SIG-M5 treated with dmso at 0.1 percent for 504 hours (cell line): ENCODE results near the gene BRPF1.
"Not testable (repeated sequence)": the region's sequence is repeated elsewhere in the genome, so short reads cannot be mapped to it uniquely, and the experiment has no call there.

ENCODE experiments used
- DNase-seq: peaks from one replicate; lab custom pipeline; 2025; ENCODE audit not compliant: unreplicated experiment; lab: John Stamatoyannopoulos, UW

The BRPF1 gene

DNA sequence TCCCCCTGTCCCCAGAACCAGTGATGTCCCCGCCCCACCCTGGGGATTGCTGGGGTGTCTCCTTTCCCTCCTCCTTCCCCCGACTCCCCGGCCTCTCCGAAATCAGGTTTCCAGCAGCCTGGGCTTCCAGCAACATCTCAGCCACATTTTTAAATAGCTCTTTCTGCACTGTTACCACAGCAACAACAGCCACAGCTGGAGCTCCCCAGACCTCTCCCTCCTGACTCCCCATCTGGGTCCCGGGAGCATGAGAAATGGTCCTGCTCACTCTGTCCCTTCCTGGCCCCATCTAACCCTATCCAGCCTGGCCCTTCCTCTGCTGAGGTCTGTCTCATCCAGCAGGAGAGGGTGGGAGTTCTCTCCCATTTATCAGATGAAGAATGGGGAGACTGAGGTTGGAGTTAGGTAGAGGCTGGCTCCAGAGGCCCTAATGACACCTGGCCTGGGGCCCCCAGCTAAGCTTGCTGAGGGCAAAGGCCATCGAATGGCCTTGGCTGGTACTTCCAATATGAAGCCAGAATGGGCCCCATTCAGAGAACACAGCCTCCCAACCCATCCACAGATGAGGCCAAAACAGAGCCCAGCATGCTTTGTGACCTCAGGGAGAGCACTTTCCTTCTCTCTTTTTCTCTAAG lies 36.7 kb downstream of the BRPF1 start:
- DNase-seq, result no peak

DNA sequence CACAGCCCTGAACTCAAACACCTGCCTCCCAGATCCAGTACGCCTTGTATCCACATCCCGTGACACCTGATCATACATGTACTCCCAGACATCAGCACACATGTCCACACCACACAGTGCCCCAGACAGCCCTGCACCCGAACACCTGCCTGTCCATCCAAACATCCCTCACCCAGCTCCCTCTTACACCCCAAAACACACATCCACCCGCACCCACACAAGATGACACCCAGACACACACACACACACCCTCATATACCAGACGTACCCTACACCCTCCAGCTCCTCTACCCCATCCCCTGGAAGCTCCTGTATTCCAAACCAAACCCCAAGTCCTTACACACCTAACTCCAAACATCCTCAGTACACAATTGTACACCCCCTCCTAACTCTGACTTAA lies 37.5 kb downstream of the BRPF1 start:
- DNase-seq, result no peak

DNA sequence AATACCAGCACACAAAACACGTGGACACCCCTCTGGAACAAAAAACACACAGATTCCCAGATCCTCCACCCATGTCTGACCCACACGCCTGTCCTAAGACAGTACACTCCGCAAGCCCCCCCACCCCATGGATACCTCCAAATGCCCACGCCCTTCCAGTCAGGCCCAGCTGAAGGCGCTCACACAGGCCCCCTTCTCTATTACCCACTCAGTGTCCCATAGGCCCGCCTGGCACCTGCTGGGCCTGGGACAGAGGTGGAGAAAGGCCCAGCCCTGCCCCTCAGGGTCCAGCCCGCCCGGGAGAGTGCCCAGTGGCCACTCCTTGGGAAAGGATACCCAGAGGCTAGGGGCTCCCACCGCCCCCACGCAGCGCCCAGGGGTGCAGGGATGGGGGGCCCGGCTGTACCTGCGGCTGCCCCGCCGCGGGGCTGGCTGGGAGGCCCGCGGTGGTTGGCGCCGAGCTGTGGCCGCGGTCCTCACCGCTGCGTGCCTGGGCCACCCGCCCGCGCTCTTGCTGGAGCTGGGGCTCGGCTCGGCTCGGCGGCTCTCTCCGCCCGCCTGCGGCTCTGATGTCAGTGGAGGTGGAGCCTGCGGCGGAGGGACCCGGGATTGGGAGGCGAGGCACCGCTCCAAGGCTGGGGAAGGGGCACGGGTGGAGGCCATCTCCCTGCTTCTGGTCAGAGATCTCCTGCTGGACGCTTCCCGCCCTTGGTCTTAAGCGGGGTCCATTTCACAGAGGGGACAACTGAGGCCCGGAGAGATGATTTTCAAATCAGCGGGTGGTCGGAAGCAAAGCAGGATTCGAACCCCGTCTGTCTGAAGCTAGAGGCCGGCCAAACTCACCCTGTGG lies 38.1 kb downstream of the BRPF1 start, which contains the start of gene CAMK1:
Gene CAMK1, minus strand, starts transcription at position 522 of the 850 bp plus-strand sequence. CDS start 2,198 bp downstream, outside the sequence.
- peak; percentile 38 for DNase-seq

DNA sequence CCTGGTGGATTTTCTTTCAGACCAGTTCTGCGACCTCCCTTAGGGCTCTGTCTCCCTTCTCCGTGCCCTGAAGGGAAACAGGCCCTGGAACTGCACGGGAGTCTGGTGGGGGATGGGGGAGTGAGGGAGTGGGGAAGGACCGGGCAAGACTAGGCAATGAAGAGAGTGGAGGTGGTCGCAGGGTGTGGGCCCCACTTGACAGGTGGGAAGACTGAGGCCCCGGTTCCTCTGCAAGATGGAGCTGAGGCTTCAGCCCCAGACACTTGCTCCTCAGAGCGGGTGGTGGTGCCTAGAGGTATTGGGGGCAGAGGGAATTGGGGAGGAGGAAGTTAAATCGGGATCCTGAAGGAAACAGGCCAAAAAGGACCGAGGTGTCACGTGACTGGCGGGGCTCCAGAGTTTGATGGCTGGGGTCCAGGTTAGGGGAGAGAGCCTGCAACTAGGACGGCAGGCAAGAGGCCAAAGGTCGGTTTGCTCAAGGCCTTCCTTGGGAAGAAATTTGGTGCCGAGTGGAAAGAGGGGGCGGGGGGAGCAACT lies 38.8 kb downstream of the BRPF1 start:
- no peak for DNase-seq

DNA sequence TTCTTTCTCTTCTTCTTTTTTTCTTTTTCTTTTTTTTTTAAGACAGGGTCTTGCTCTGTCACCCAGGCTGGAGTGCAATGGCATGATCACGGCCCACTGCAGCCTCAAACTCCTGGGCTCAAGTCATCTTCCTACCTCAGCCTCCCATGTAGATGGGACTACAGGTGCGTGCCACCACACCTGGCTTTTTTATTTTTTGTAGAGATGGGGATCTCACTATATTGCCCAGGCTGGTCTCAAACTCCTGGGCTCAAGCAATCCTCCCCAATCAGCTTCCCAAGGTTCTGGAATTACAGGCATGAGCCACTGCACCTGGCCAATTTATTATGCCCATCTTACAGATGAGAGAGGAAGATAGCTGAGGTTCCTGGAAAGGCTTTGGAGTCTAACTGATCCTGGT lies 39.5 kb downstream of the BRPF1 start:
- DNase-seq, result not testable (repeated sequence)

DNA sequence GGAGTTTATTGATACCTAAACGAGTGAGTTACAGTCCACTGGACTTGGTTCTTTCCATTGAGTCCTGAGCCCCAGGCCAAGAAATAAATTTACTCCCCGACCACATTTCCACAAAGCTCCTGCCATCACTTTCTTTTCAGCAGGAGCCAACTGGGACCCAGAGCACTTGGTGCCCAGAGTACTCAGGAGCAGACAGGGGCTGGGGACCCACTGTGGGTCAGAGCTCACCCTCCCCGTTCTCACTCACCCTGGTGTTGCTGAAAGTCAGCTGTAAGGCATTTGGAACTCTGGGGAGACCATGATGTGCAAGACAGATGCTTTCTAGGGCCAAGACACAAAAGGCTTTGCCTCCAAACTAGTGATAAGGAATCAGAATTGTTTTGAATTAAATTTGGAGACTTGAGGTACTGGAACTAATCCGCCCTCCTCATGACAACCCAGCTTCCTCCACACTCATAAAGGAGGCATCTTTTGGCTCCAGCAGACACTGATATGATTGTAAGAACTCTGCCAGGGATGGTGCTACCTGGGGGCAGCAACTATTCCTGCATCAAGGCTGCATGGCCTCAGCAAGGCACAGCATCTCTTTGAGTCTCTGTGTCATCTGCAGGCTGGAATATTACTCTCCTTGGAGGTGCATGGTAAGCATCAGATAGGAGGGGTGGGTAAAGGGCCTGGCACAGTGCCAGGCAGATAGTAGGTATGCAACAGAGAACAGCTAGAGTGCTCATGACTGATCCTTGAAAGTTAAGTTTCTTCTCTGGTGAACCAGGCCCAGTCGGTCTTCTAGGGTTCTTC lies 45.6 kb downstream of the BRPF1 start:
- DNase-seq, result no peak

DNA sequence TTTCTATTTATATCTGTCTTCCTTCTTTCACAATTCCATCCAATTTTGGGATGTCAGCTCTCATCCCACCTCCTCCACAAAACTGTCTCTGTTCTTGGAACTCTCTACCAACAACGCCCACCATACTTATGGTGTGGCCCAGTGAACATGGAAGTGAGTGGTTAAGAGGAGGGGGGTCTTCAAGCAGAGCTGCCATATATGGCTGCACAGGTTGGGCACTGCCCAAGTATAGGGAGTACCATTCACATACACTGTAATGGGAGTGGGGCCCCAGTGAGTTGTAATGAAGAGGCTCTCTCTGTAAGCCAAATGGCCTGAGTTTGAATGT lies 46.1 kb downstream of the BRPF1 start:
- no peak for DNase-seq

DNA sequence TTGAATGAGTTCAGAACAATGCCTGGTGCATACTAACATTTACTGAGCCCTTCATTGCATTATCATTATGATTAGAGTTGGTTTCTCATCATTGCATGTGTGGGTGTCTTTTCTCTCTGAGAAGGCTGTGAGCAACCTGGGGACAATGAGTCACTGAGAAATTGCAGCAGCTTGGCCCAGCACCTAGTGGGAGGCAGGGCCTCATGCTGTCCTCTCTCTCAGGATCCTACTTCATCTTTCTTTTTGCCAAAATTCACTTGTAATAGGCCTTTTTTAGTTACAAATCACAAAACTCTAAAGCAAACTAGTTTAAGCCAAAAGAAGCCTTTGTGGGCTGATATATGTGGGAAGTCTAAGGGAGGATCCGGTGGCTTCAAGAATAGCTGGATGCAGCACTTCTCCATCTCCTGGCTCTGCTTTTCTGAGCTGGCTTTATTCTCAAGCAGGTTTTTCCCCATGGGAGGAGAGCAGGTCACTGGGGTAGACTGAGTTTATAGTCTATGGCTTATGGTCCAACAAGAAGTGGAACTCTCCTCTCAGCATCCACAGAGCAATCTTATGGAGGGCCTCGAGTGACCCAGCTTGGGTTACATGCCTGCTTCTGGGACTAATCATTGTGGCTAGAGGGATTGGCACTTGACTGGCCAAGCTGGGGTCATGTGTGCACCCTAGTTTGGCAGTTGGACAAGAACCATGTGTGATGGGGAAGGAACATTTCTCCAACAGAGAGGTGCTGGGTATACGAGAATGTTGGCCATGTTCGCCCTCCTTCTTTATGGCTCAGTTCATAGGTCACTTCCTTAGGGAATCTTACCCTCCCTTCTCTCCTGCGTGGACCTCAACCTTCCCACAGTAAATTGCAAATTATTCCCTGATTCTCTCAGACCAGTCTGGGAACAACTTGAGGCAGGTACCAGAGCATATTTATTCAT lies 46.9 kb downstream of the BRPF1 start:
- peak; percentile 58 for DNase-seq

DNA sequence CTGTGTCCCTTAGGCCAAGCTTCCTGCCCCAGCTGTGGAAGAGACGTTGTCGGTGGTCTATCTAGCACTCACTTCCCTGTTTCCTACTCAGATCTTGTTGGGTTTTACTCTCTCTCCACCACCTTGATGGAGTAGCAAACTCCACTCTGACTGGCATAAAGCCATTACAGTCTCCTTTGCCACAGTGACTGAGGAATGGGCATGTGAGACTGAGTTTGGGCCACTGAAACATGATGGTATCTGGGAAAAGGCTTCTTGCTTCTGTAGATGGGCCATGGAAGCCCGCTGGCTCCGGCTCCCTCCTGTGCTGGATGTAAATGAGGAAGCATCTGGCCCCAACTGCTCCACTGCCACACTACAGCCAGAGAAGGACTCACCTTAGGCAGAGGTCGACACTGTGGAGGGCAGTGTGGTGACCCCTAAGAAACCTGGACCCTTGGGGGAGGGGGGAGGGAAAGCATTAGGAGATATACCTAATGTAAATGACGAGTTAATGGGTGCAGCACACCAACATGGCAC lies 47.6 kb downstream of the BRPF1 start:
- peak; percentile 28 for DNase-seq

DNA sequence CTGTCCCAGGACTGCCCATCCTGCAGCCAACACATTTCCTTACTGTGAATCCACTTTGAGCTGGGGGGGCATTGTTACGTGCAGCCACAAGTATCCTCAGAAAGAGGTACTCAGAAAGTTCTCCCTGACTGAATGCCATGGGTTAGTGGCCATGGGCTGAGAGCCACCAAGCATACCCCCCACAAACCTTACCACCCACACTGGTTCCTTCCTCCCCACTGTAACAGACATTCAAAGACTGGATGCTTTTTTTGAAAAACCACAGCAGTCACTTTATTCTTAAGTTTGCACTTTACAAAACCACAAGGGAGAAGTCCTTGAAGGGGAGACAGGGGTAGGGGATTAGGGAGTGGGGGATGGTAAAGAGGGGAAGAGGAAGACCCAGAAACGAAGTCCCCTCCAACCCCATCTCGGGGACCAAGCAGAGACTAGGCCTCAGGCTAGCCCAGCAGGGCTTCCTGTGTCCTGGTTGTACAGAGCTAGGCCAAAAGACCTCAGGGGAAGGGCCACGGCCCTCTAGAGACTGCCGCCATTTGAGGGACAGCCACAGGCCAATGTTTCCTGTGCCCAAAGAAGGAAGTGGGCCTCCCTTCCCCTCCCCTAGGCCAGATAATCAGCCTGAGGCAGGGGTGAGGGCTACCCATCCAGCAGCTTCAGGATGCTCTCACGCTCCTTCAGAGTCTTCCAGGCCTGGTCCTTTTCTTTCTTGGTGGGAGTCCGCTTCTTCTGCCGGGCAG lies 48.4 kb downstream of the BRPF1 start:
- peak; percentile 98 for DNase-seq

DNA sequence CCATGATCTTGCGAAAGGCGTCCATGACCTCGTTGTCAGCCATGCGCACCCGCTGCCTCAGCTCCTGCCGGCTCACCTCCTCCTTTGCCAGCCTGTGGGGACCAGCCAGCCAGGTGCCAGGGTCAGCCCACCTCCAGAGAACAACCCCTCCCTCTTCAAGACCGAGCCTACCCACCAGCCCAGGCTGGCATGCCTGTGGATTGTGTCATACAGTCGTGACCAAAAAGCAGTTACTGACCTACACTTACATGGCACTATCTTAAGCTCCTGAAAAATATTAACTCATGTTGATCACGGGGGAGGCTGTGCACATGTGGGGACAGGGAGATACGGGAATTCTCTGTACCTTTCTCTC lies 48.9 kb downstream of the BRPF1 start:
- no peak for DNase-seq

DNA sequence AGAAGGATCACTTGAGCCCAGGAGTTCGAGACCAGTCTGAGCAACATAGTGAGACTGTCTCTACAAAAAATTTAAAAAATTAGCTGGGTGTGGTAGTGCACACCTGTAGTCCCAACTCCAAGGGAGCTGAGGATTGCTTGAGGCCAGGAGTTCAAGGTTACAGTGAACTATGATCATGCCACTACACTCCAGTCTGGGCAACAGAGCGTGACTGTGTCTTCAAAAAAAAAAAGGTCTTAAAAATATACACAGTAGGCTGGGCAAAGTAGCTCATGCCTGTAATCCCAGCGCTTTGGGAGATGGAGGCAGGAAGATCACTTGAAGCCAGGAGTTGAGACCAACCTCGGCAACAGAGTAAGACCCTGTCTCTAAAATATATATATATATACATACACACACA lies 49.4 kb downstream of the BRPF1 start:
- DNase-seq, result no peak

DNA sequence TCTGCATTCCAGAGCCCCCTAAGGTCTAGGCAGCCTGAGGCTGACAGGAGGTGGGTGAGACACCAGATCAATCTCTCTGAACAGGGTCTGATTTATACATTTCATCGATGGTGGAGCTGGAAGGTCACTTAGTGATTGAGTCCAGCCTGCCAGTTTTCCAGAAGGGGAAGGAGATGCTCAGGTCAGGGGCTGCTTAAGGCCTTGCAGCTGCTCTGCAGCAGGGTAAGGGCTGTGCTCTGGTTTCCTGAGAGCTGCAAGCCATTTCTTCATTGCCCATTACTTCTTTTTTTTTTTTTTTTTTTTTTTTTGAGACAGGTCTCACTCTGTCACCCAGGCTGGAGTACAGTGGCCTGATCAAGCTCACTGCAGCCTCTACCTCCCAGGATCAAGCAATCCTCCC lies 50.0 kb downstream of the BRPF1 start:
- peak; percentile 14 for DNase-seq

DNA sequence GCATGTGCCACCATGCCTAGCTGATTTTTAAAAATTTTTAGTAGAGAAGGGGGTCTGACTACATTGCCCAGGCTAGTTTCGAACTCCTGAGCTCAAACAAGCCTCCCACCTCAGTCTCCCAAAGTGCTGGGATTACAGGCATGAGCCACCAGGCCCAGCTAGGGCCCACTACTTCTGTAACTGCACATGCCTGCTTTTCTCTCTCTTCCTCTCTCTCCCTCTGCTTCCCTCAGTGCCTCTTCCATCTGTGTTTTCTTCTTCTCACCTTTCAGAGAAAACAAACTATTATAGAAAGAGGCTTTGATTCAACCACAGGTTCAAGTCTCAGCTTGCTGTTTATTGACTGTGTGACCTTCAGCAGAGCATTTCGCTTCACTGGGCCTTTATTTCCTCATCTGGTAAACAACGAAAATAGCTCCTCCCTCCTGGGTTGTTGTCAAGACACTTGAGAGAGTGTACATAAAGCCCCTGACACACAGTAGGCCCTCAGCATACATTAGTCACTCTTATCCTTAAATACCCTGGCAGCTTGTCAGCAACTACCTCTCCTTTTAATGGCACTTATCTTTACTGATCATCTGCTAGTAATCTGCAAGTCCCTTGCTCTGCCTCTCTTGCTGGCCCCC lies 50.6 kb downstream of the BRPF1 start:
- no peak for DNase-seq

DNA sequence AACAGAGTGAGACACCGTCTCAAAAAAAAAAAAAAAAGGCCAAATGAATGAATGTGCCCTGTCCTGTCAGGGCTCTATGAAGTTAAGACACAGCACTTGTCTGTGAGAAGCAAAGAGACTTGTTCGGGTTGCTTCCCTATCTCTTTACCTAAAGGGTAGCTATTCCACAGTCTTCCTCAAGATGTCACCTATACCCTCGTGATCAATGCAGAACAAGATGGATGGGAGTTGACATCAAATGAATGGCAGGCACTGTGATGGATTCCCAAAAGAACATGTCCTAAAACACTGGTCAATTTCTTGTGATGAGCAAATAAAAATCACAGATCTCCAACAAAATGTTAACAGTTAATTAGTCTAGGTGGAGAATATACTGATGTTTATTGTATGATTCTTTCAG lies 51.2 kb downstream of the BRPF1 start:
- DNase-seq, result peak; percentile 33

DNA sequence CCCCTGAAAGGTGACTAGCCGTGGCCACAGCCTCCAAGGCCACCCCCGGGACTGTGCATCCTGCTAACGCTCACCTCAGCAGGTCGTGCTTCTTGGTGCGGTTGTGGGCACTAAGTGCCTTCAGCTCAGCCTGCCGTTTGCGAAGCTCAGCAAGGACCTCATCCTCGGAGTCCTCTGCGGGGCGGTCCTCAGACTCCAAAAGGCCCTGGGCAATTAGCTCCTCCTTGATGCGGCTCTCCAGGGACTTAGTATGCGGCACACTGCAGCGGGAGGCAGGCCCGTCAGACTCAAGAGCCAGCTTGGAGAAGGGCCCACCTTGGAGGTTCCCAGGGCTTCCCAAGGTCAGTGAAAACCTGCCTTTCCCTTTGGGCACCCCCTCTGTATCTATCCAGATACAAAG lies 52.4 kb downstream of the BRPF1 start:
- DNase-seq, result no peak

DNA sequence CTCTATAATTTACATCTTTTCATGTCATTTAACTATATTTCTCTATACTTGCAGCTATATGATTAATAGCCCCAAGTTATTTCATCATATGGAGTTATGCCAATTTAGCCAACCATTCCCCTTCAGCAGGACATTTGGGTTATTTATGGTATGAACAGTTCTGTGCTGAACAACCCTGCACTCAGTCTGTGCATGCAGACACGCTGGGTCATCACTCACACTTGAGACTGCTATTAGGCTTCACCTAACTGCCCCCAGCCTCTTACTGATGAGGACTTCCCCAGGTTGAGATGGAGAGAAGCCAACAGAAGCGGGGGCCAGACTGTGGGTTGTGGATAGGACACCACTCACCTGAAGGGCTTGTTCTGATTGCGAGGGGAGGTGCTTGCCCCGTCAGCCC lies 53.4 kb downstream of the BRPF1 start:
- no peak for DNase-seq

DNA sequence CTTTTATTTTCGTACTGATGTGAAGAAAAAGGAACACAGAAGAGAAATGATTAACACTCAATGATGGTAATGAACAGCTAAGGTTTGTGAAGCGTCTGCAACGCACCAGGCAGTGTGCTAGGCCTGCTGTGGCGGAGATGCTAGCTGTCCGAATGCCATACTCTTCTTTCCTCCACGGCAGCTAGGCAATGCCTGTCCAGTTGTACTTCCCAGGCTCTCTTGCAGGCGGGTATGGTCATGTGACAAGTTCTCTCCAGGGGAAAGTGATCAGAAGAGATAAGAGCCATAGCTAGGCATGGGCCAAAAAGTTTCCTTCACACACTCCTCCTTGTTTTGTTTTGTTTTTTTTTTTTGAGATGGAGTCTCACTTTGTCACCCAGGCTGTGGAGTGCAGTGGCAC lies 54.1 kb downstream of the BRPF1 start:
- DNase-seq, result no peak

DNA sequence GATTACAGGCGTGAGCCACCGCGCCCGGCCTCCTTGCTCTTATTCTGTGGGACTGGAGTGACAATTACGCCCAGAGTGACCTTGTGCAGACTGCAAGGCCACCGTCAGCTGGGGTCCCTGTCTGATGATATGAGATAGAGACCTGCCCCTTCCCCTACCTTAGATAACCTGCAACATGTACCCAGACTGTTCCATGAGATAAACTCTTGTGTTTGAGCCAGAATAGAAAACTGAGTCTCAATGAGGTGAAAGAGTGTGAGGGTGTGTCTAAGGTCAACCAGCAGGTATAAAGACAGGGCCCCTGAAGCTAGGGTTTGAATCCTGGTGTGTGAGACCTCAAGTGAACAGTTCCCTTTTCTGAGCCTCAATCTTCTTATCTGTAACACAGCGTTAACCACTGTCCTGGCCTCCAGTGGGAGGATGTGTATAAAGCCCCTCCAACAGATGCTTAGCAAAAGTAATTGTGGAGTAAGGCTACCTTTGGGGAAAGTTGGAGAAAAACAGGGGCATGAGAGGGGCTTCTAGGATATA lies 54.7 kb downstream of the BRPF1 start:
- no peak for DNase-seq
